ENCODE measurements around the gene IL1RL1.

Gene IL1RL1

DNA sequence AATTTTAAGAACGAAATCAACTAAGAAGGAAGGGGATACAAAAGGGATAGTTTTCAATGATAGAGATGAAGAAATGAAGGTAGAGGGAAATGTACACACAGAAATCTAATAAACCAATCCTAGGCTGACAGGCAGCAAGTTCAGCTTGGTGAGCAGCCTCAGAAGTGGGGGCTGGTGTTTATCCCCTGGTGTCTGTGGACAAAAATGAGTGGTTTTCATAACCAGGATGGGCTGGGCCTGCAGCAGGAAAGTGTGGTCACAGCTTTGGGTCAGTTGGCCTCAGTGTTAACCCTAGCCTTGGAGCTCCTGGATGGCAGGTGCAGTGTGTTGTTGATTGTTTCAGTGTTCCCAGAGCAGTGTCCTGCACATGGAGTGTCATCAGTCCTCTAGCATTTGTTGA, 58.5 kb downstream of the IL1RL1 start:
- DNase-seq (ENCODE audit: low read depth), result no peak

DNA sequence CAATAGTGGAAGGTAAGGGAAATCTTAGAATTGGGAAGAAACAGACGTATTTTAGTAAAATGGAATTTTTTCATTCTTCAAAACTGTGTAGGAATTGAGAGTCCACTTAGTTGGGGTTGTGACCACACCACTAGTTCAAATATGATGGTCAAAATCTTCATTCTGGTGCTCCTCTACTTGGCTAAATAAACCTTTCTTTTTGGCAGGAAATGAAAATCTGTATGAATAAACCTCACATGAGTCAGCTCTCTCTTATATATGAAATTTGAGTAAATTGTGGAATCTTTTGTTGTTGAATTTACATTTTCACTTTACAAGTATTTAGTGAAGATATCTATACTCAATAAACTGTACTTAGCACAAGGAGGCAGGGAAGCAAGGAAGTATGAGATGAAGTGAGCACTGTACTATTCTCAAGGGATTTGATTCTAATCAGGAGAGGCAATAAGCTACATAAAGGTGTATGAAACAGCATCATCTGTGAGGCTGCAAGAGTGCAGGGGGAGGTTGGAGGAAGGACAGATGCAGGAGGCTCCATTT, 64.8 kb downstream of the IL1RL1 start:
- DNase-seq (ENCODE audit: low read depth), result no peak

DNA sequence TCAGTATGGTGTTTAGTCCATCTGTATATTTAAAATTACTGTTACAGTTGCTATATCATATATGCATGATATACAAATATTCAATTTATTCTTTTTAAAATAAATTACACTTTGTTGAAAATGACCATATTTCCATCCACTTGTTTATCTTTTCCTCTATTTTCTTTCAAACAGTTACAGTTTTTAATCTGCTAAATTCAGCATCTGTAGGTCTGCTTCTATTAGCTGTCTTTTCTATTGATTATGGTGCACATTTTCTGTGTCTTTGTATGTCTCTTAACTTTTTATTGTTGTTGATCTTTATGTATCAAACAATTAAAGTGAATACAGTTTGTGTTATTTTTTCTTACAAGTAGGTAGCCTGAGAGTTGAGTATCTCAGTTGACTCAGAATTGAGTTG, 72.4 kb downstream of the IL1RL1 start:
- DNase-seq (ENCODE audit: low read depth), result no peak

DNA sequence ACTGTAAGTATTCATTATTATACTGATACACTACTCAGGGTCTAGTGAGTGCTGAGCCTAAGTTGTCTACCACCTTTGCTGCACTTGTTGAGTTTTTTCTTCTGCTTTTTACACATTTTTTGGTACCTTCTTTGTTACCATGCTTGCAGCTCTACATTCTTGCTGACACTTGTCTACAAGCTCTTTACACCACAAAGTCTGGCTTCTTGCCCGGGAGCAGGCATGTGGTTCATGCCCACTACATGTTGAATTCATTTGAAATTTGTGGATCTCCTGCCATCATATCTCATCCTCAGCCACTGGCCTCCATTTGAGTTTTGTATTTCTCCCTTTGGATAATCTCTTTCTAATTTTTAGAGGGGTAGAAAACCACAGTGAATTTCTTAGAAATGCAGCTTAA, 74.2 kb downstream of the IL1RL1 start:
- peak; percentile 5 for DNase-seq (ENCODE audit: low read depth)

DNA sequence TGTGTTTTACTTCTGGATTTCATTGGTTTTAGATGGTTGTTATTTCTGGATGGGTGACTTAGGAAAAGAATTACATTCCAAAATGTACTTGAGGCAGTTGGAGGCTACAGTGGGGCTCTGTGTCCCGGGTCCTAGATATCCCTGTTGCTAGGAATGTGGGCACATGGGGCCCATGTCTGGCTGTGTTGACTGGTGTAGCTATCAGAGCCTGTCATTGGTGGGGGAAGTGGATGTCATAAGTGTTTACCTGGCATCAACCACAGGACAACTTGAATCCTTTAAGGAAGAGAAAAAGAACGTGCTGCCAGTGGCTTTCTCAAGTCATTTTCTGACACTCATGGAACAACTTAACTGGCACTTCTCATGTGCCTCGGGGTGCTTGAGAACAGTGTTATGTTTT, 74.6 kb downstream of the IL1RL1 start:
- no peak for DNase-seq (ENCODE audit: low read depth)

DNA sequence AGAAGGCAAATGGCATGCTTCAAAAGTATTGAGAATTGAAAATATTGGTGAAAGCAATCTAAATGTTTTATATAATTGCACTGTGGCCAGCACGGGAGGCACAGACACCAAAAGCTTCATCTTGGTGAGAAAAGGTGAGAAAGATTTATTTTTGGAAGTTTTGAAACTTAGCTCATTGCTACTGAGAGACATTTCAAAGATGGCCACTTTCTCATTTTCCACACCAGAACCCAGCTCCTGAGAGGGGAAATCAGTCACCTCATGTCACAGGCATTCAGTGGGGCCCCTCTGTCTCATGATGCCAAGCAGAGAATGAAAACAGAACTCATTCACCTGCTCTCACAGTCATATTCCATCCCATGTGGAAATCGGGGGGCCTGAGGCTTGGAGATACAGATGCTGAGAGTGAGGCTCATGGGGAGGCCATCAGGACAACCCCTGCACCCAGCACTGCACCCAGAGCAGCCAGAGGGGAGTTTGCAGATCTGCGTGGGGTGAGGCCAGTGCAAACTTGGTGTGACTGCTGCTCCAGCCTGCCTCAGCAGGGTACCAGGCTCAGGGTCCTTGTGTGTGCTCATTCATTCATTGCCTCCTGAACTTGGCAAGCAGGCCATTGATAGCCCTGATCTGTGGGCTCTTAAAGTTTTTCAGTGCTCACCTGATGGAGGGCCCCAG, 75.6 kb downstream of the IL1RL1 start:
- no peak for DNase-seq (ENCODE audit: low read depth)

DNA sequence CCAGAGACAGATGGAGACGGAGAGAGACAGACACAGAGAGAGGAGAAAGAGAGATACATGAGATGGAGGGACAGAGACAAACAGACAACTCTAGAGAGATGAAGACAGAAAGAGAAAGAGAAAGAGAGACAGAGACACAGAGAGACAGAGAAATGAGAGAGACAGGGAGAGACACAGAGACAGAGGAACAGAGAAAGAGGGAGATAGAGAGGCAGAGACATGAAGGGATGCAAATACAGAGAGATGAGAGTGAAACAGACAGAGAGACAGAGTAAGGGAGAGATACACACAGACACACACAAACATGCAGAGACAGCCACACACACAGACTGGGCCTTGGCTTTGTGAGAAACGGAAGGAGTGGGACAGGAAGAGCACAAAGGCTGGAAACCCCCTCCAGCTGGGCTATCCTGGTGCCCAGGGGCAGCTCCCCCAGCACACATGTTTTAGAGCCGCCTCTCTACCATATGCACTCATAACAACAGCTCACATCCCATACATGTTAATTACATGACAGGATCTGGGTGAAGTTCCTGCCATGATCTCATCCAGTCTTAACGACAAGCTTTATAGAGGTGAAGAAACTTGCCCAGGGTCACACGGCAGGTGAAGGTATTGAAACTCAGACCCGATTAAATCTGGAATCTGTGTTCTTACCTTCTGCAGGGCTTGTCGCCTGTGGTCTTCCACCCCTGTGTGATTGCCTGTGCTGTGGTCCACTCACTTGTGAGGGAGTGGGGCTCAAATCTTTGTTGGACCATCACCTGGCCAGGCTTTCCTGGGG, 76.6 kb downstream of the IL1RL1 start:
- no peak for DNase-seq (ENCODE audit: low read depth)

DNA sequence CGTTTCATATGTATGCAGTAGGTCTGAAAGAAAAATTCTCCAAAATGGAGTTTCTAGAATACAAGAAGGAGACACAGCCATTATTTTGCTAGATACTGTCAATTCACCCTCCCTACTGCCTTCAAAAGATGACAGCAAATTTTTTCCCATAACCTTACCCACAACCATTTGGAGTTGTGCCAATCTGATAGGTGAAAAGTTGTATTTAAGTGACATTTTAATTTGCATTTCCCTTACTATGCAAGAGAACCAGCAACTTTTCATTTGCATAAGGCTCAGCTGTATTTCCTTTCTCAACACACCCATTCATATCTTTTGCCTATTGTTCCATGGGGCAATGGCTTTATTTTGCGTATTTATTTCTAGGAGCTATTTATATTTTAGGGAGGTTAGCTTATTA, 80.2 kb downstream of the IL1RL1 start:
- no peak for DNase-seq (ENCODE audit: low read depth)

DNA sequence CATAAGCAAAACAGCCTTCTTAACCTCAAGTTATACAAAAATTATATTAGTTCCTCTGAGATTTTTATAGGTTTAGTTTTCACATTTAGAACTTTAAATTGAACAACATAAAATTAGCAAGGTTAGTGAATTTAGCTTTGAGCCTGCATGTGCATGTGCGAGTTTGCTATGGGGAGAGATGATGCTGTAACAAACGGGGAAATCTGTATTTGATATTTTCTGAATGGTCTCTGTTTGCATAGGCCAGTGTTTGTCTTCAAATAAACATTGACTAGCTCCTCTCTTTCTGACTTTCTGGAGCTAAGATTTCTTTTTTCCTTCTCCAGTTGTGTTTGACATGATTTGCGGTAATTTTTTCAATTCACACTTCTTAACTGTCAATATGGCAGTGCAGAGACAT, 80.7 kb downstream of the IL1RL1 start:
- DNase-seq (ENCODE audit: low read depth), result no peak

DNA sequence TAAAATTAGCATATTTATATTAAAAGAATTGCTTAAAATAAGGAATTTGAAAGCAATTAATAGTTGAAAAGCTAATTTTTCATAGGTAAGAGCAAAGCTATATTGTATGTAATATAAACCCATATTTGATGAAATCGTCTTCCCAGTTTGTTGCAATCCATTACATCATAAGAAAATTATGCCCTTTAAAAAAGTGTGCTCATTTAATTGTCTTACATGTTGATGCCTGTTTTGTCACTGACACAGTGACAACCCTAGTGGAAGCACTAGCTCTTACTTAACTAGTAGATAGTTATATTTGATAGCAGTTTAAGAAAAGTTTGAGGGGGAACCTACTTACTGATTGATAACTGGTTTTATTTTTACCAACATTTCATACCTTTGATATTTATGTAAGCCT, 81.6 kb downstream of the IL1RL1 start:
- no peak for DNase-seq (ENCODE audit: low read depth)

DNA sequence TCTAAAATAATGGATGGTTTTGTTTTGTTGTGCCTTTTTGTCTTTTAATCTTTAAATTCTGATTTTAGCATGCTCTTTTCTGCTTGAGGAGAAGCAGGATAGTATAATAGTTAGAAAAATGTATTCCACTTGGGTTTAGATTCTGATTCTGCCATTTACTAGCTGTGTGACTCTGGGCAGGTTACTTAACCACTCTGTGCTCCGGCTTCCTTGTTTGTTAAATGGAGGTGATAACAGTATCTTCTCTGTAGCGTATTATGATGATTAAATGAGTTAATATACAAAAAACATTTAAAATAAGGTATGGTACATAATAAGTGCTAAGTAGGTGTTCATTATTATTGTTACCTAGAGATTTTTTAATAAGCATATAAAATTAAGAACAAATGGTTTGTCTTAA, 84.6 kb downstream of the IL1RL1 start:
- no peak for DNase-seq (ENCODE audit: low read depth)

DNA sequence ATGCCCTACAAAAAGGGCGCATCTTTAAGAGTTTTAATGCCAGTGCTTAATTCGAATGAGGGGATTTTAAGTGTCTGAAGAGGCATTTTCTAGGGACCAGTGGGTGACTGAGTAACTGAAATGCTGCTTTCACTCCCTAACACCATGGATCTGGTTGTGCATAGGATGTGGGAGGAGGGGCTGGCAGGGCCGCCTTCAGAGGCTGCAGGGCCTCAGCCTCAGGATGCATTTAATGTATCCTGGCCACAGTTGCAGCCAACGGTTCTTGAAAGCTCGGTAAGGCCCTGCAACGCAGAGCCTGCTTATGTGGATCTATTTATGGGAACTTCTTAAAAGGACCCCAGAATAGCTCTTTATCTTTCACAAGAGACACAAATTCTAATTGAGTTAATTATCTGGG, 85.8 kb downstream of the IL1RL1 start:
- DNase-seq (ENCODE audit: low read depth), result no peak

DNA sequence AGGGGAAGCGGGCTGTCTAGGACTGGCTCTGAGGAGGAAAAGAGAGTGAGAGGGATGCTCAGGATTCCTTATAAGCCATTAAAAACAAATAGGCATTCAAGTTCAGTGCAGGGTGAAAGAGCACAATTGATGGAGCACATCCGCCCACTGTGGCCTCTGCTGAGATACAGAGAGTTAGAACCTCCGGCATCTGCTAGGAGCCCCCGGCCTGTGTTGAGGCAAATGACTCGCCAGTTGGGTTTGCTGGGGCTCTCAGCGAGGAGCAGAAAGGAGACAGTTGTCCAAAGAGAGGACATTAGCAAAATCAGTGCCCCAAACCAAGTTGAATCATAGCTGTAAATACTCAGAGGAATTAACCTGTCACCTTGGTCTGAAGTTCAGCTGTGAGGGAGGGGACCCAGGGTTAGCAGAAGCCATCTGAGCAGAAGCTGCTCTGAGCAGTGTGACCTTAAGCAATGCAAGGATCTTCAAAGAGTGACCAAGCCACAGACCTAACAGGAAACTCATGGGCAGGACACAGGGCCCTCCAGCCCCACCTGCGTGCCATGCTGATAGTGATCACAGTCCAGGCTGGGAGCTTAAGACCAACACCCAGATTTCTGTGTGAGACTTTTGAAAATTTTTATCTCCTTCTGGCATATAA, 88.3 kb downstream of the IL1RL1 start:
- DNase-seq (ENCODE audit: low read depth), result no peak

DNA sequence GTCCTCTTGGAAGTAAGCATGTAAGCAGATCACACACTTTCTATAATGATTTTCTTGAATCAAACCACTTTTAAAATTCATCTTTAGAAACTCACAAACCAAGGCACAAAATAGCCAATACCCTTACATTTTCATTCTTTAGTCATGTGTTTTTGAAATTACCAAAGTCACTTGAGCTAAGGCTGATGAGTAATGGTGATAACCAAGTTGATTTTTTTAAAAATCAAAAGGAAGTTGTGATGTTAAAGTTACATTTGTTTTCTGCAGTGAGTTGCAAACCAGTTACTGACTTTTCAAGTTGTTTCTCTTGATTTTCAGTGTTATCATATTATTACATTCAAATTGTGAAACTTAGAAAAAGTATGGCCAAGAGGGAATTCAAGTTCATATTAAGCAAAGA, 90.1 kb downstream of the IL1RL1 start:
- no peak for DNase-seq (ENCODE audit: low read depth)

All from fibroblast of gingiva (primary cell).